GM10248 (cell line): Measurements from ENCODE around the gene SLCO4C1.

Source experiments
- CTCF ChIA-PET: fragments of 300-600 bp; sonication (Branson Sonifier 250); formaldehyde crosslinking; extraction: SDS; loops from one replicate; lab custom pipeline; 2021; ENCODE audit warnings: antibody characterized with exemption; lab: Yijun Ruan, JAX
- POLR2A ChIA-PET: fragments of 350-650 bp; sonication (Branson Sonifier 250); formaldehyde crosslinking; extraction: SDS; loops from one replicate; lab custom pipeline; 2020; ENCODE audit warnings: antibody characterized with exemption; lab: Yijun Ruan, JAX
- DNase-seq: peaks from one replicate; pipeline ENCODE4 v3.0.0; 2012; ENCODE audit errors: extremely low spot score
- TF ChIP-seq, protein P1 (sequence below): IDR thresholded peaks from 2 replicates; pipeline ENCODE4 v1.5.1; 2012; ENCODE audit warnings: mild to moderate bottlenecking, low read depth; ENCODE audit errors: extremely low read depth, missing control alignments, control extremely low read depth

SLCO4C1 gene

DNA sequence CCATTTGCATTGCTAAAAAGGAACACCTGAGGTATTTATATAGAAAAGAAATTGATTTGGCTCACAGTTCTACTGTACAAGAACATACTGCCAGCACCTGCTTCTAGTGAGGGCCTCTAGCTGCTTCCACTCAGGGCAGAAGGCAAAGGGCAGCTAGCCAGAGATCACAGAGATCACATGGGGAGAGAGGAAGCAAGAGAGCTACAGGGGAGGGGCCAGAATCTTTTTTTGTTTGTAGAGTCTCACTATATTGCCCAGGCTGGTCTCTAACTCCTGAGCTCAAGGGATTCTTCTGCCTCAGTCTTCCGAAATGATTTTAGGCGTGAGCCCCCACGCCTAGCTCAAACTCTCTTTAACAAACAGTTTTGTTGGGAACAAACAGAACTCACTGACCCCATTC lies 6.1 kb downstream of the SLCO4C1 start:
- ChIA-PET POLR2A (no interaction called here), CTCF (interaction anchor here (0.8 kb wide), 1 partner anchor 16 kb away, joined by 3 read pairs; no protein-coding TSS in a partner anchor)
- DNase-seq, result no peak
- TF ChIP-seq, protein P1, sequence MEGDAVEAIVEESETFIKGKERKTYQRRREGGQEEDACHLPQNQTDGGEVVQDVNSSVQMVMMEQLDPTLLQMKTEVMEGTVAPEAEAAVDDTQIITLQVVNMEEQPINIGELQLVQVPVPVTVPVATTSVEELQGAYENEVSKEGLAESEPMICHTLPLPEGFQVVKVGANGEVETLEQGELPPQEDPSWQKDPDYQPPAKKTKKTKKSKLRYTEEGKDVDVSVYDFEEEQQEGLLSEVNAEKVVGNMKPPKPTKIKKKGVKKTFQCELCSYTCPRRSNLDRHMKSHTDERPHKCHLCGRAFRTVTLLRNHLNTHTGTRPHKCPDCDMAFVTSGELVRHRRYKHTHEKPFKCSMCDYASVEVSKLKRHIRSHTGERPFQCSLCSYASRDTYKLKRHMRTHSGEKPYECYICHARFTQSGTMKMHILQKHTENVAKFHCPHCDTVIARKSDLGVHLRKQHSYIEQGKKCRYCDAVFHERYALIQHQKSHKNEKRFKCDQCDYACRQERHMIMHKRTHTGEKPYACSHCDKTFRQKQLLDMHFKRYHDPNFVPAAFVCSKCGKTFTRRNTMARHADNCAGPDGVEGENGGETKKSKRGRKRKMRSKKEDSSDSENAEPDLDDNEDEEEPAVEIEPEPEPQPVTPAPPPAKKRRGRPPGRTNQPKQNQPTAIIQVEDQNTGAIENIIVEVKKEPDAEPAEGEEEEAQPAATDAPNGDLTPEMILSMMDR, result no peak

DNA sequence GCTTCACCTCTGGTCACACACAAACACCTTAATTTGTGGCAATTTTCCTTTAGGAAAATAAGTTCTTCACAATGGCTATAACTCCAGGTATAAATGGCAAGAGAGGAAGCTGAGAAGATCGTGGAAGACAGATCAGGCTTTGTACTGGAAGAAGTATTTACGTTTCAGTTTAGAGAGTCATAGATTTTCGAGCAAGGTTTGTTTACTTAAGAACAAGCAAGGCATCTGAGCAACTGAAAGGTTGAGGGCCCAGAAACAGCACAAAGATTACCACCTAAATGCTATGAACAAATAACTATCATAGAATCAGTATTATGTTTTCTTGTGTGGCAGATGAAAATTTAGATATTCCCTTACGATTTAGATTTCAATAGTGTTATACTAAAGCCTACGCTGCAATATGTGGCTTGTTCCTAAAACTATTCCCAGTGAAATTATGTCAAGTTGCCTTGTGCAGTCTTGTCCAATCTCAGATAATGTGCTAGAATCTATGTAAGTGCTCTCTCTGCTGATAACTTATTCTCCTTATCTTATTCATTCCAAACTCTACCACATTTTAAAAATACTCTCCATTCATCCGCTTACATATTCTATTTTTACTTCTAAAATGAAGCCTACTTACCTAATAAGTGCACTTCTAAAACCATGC lies 6.7 kb downstream of the SLCO4C1 start:
- CTCF ChIA-PET, result interaction anchor here (0.8 kb wide), 1 partner anchor 16 kb away, joined by 3 read pairs; no protein-coding TSS in a partner anchor
- TF ChIP-seq, protein P1, result no peak
- POLR2A ChIA-PET, result no interaction called here
- no peak for DNase-seq

DNA sequence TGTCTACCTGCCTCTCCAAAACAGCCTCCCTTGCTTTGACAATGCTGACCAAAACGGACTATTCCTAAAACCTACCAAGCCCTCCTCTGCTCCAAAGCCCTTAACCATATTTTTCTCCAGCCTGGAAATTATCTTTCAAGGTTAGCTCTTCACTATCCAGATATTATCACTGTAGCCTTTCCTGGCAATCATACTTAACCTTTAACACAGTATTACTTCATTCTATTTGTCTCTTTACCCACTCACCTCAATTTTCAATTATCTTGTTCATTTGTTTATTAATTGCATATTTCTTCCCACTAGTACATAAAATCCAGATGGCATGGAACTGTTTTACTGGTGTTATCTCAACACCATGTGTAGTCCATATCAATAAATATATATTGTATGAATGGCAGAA lies 7.5 kb downstream of the SLCO4C1 start:
- TF ChIP-seq, protein P1, result no peak
- no peak for DNase-seq
- ChIA-PET POLR2A (no interaction called here), CTCF (no interaction called here)

DNA sequence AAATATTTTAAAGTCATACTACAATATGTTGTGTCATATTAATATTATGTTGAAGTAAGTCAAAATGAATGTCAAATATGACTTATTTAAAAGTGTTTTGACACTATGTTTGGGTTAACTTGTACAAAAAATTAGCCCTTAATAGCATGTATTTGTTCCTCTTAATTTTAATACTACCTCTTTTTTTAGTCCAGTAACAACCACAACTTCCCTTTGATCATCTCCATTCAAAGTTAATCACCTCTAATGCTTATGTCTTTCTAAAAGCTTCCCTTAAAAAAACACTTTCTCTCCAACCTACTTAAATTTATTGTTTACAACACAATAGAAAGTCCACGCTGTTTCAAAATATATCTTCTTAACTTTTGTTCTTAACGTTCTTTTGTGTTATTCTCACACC lies 9.6 kb downstream of the SLCO4C1 start:
- ChIA-PET POLR2A (no interaction called here), CTCF (interaction anchor here (2.6 kb wide), 1 partner anchor 9 kb away, joined by 20 read pairs; the partner anchor contains the start of gene SLCO4C1)
- no peak for DNase-seq
- TF ChIP-seq, protein P1, result no peak

DNA sequence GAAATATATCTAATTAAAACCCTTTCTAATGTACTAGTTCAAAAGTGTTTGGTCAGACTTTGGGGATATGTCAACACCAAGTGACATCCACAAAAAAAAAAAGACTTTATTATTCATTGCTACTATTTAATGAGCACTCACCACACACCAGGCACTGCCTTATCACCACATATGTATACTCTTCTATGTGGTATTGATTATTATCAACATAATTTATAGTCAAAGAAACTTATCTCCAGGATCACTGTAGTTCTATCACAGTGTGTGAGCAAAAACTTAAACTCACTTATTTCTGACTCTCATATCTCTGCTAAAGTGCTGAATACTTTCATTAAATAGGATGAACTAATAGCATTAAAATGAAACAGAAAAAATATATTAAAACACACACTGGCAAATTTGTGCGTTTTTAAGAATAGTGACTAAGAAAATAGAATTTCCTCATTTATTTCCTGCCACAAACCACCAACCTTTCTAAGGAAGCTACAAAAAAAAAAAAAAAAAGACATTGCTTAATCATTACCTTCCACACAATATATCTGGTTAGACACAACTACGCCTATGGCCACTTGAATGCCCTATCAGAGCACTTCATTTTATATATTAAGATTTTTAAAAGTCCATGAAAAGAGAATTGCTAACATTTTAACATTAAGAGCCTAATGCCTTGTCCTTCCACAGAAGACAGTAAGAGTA lies 12.8 kb downstream of the SLCO4C1 start:
- ChIA-PET POLR2A (no interaction called here), CTCF (no interaction called here)
- TF ChIP-seq, protein P1, result no peak
- no peak for DNase-seq

DNA sequence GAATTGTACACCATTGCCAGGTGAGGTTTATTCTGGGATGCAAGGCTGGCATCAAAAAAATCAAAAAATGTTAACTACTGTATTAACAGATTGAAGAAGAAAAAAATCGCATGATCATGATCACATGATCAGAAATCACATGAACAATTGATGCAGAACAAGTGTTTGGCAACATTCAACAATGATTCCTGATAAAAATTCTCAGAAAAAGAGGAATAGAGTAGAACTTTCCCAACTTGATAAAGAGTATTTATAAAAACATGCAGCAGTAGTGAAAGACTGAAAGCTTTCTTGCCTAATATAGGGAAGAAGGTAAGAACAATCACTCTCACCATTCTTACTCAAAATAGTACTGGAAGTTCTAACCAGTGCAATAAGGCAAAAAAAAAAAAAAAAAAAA lies 16.4 kb downstream of the SLCO4C1 start:
- TF ChIP-seq, protein P1, result no peak
- DNase-seq, result no peak
- POLR2A ChIA-PET, result no interaction called here
- CTCF ChIA-PET, result no interaction called here
